ENCODE data around the gene OR10G4.
"Not testable (repeated sequence)": the region's sequence is repeated elsewhere in the genome, so short reads cannot be mapped to it uniquely, and the experiment has no call there.

Gene OR10G4

GRCh38 chr11:124012697-124013096 is at the start of gene OR10G4:
Gene OR10G4 (plus strand): TSS chr11:124012997. CDS start chr11:124015575, 2,578 bp downstream.
- DNase-seq (ENCODE audit: low spot score): no peak

- DNase-seq (ENCODE audit: low spot score): no peak
Measured at GRCh38 chr11:123973816-123974215, 39.0 kb upstream of the OR10G4 start.

- no peak for DNase-seq (ENCODE audit: low spot score)
Measured at GRCh38 chr11:123976770-123977560, 35.8 kb upstream of the OR10G4 start.

- no peak for DNase-seq (ENCODE audit: low spot score)
Measured at GRCh38 chr11:123977731-123978347, 35.0 kb upstream of the OR10G4 start, which contains the start of gene OR10S1. Gene OR10S1 (minus strand): TSS chr11:123977781. CDS start chr11:123977664, 117 bp downstream.

- no peak for DNase-seq (ENCODE audit: low spot score)
Measured at GRCh38 chr11:123979311-123979710, 33.5 kb upstream of the OR10G4 start.

GRCh38 chr11:123995119-123995518 is 17.7 kb upstream of the OR10G4 start, which contains the start of gene OR10G6:
Gene OR10G6 (minus strand): TSS chr11:123995161. CDS start chr11:123995161, 0 bp downstream.
- DNase-seq (ENCODE audit: low spot score): no peak

GRCh38 chr11:124015837-124016236 is 3.0 kb downstream of the OR10G4 start:
- DNase-seq (ENCODE audit: low spot score): not testable (repeated sequence)

- no peak for DNase-seq (ENCODE audit: low spot score)
Measured at GRCh38 chr11:124026498-124026897, 13.7 kb downstream of the OR10G4 start, which contains the start of gene OR10G8. Gene OR10G8 (plus strand): TSS chr11:124026798. CDS start chr11:124029623, 2,825 bp downstream.

GRCh38 chr11:124036666-124037065 is 23.9 kb downstream of the OR10G4 start:
- DNase-seq (ENCODE audit: low spot score): no peak

- no peak for DNase-seq (ENCODE audit: low spot score)
Measured at GRCh38 chr11:124039557-124039956, 26.8 kb downstream of the OR10G4 start.

GRCh38 chr11:124041254-124041653 is 28.5 kb downstream of the OR10G4 start, which contains the start of gene OR10G7:
Gene OR10G7 (minus strand): TSS chr11:124041325. CDS start chr11:124039001, 2,324 bp downstream.
- no peak for DNase-seq (ENCODE audit: low spot score)

- DNase-seq (ENCODE audit: low spot score): no peak
Measured at GRCh38 chr11:124043420-124043819, 30.6 kb downstream of the OR10G4 start.

GRCh38 chr11:124050748-124051147 is 38.0 kb downstream of the OR10G4 start:
- no peak for DNase-seq (ENCODE audit: low spot score)

GRCh38 chr11:124052966-124053365 is 40.2 kb downstream of the OR10G4 start:
- no peak for DNase-seq (ENCODE audit: low spot score)
